Omental fat pad (tissue), 4 donors: Measurements from ENCODE around the gene SMARCC1. TPM values are rescaled to one million over a fixed set of nuclear protein-coding genes. Genes with fewer than 3 reads are reported as not detected.

Experiments used
- ATAC-seq: fragments of 150-250 bp; one replicate; pipeline ENCODE4 v1.9.1; 2016; ENCODE audit warnings: mild to moderate bottlenecking, moderate library complexity; ENCODE audit not compliant: low FRiP score
- DNase-seq: peaks from one replicate; pipeline ENCODE4 v3.0.0-alpha.2; 2019; ENCODE audit warnings: low spot score
- total RNA-seq, 4 donors: library from RNA; depleted of rRNA; stranded (reverse); fragments of >200 nt; gene quantifications; one replicate each; pipeline ENCODE4 v1.1.0, GENCODE V29; 2016
- TF ChIP-seq, protein P1 (sequence below), 3 donors: fragments of 450-650 bp; IDR thresholded peaks; one replicate each; pipeline ENCODE4 v1.5.1; 2016 to 2017; ENCODE audit warnings: antibody characterized with exemption in 3 of 3, mild to moderate bottlenecking in 3 of 3, moderate library complexity in 2 of 3

The SMARCC1 gene
- total RNA-seq, 4 donors from 2014 or later, result 21.3 to 43.4 (median 32.2) TPM

GRCh38 chr3:47566667-47567066, 215.0 kb downstream of the SMARCC1 start:
- DNase-seq (no peak), ATAC-seq (no peak)
- TF ChIP-seq, protein P1, sequence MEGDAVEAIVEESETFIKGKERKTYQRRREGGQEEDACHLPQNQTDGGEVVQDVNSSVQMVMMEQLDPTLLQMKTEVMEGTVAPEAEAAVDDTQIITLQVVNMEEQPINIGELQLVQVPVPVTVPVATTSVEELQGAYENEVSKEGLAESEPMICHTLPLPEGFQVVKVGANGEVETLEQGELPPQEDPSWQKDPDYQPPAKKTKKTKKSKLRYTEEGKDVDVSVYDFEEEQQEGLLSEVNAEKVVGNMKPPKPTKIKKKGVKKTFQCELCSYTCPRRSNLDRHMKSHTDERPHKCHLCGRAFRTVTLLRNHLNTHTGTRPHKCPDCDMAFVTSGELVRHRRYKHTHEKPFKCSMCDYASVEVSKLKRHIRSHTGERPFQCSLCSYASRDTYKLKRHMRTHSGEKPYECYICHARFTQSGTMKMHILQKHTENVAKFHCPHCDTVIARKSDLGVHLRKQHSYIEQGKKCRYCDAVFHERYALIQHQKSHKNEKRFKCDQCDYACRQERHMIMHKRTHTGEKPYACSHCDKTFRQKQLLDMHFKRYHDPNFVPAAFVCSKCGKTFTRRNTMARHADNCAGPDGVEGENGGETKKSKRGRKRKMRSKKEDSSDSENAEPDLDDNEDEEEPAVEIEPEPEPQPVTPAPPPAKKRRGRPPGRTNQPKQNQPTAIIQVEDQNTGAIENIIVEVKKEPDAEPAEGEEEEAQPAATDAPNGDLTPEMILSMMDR (IDR thresholded peaks at IDR 0.05), result no peak

DNA sequence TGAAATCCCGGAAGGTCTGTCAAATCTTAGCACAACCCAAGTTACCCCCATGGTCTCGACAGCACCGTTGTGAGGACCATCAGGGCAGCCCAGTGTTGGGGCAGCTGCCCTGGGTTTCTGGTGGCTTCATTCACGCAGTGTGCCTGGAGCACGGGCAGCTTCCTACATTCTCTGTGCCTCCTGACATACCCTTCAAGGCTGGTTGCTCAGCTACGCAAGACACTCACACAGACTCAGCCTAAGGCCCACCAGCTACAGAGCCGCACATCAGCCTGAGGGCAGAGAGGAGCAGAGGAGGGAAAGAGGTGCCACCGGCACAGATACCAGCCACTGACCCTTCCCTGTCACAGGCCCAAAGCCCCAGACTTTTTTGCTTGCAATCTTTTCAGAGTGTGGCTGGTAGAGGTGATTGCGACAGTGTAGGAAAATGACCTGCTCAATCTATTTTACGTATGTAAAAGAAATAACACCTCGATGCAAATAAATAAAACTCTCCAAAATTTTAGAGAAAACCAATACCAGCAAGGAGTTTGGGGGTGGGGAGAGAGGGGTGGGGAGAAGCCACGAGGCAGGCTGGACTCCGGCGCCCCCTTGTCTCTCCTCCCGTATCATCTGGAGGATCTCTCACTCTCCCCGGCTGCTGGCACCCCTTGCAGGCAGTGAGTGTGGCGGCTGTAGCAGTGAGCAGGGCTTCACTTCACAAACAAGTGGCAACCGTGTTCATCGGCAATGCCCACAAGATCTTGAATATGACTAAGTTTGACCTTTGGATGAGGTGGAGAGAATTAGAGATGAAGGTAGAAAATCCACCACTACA, 215.8 kb downstream of the SMARCC1 start:
- DNase-seq, result no peak
- TF ChIP-seq, protein P1 (IDR thresholded peaks at IDR 0.05), result no peak
- no peak for ATAC-seq

DNA sequence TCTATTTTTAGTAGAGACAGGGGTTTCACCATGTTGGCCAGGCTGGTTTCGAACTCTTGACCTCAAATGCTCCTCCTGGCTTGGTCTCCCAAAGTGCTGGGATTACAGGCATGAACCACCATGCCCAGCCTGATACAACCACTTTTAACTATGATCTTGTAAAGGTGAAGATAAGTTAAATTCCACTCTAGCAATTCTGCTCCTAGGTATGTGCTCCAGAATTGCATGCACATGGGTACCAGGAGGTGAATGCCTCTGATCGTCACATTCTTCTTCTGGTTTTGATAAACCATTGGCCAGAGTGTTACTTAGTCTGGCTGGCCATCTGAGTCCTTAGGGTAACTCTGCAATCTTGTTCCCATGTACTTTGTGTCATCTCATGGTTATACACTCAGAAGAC, 225.3 kb downstream of the SMARCC1 start:
- DNase-seq (no peak), ATAC-seq (no peak)
- TF ChIP-seq, protein P1 (IDR thresholded peaks at IDR 0.05), result no peak

DNA sequence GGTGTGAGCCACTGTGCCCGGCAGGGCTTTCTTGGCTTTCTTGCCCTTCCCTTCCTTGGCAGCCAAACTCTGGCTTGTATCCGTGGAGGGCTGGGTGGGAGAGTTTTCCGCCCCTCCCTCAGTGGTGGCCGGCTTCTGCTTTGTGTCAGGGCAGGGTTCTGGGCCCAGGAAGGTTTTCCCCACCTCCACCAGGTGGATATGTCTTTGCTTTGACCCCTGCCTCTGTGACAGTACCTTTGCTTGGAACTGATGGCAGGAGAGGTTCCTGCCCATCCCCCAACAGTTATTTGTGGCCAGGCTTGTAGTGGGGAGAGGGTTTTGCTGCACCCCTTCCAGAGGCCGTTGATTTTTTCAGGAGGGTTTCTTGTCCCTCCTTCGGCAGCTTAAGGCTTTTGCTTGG, 227.4 kb downstream of the SMARCC1 start:
- ATAC-seq (no peak), DNase-seq (no peak)
- TF ChIP-seq, protein P1 (IDR thresholded peaks at IDR 0.05), result no peak

GRCh38 chr3:47553407-47553806, 228.3 kb downstream of the SMARCC1 start:
- ATAC-seq (no peak), DNase-seq (no peak)
- TF ChIP-seq, protein P1 (IDR thresholded peaks at IDR 0.05), result no peak

DNA sequence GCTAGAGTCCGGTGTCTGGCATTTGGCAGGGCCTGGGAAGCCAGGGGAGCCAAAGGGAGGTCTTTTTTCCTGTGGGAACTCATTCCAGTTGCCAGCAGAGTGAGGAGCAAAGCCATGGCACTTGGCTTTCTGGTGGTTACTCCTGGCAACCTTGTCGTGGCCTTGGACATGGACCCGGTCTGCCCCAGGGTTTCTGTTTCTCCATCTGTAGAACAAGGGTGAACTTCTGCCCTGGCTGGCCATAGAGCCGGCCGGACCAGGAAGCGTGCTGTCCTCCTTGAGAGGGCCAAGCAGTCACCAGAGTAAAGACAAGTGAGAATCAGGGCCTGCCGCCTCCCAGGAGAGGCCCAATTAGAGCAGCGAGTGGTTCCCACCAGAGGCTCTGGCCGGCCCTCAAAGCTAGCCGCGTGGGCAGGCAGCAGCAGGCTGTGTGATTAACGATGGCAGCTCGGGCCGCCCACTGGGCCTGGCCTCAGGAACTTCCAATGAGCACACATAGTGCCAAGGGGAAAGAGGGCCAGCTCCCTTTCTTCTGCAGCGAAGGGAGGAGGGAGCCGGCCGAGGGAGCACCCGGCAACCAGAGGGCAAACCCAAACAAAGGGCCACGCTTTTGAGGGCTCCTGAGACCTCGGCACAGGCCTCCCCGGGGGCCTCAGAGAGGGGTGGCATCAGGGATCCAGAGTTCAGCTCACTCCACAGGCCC, 239.1 kb downstream of the SMARCC1 start:
- peak; percentile 90 for ATAC-seq

More for the DNA sequence above, 239.1 kb downstream of the SMARCC1 start:
- no peak for DNase-seq
- TF ChIP-seq, protein P1 (IDR thresholded peaks at IDR 0.05), result no peak
